GM12878 (cell line): ENCODE measurements around the gene SSBP2.

Experiments
- CBX3 ChIP-seq: fragments of 200-600 bp; sonication (generic); IDR thresholded peaks from 2 replicates; pipeline ENCODE4 v1.6.1; 2016; ENCODE audit warnings: low read depth, borderline replicate concordance
- CBX5 ChIP-seq: sonication (generic); IDR thresholded peaks from 2 replicates; pipeline ENCODE4 v1.6.1; 2016; ENCODE audit warnings: low read depth, moderate library complexity, mild to moderate bottlenecking, inconsistent platforms
- CEBPB ChIP-seq, 2 experiments: fragments of 150-350 bp in 1 of 2; IDR thresholded peaks; 2 replicates each; pipeline ENCODE4 v1.6.1; 2012 to 2014; ENCODE audit warnings: low read depth in 2 of 2, low read length in 2 of 2, borderline replicate concordance in 1 of 2, inconsistent platforms in 1 of 2
- CTCF ChIP-seq, 3 experiments: IDR thresholded peaks in 2 of 3; conservative IDR thresholded peaks in 1 of 3; 2 replicates each; pipeline ENCODE4 v1.5.1; 2011; ENCODE audit warnings: low read depth in 3 of 3, low read length in 3 of 3, mild to moderate bottlenecking in 3 of 3, control low read depth in 2 of 3, moderate library complexity in 2 of 3, inconsistent platforms in 1 of 3, mixed read lengths in 1 of 3; ENCODE audit not compliant: control insufficient read depth in 2 of 3, insufficient read depth in 1 of 3; ENCODE audit errors: extremely low read depth in 1 of 3
- NR2C2 ChIP-seq: IDR thresholded peaks from 2 replicates; pipeline ENCODE4 v1.6.1; 2011; ENCODE audit warnings: borderline replicate concordance, low read depth; ENCODE audit not compliant: control insufficient read depth, insufficient read length
- POLR2A ChIP-seq: IDR thresholded peaks from 2 replicates; pipeline ENCODE4 v1.6.1; 2011; ENCODE audit warnings: low read depth, mild to moderate bottlenecking, low read length
- RAD21 ChIP-seq: IDR thresholded peaks from 2 replicates; pipeline ENCODE4 v1.6.1; 2011; ENCODE audit warnings: mild to moderate bottlenecking, low read depth, low read length, moderate library complexity; ENCODE audit not compliant: insufficient read depth
- SREBF1 ChIP-seq: IDR thresholded peaks from 2 replicates; pipeline ENCODE4 v1.6.1; 2012; ENCODE audit warnings: mild to moderate bottlenecking, low read length
- SUZ12 ChIP-seq: fragments of 200-600 bp; sonication (generic); IDR thresholded peaks from one replicate; pipeline ENCODE4 v1.6.1; 2018; ENCODE audit warnings: antibody characterized with exemption, mild to moderate bottlenecking; ENCODE audit not compliant: unreplicated experiment
- YY1 ChIP-seq: IDR thresholded peaks from 2 replicates; pipeline ENCODE4 v1.6.1; 2011; ENCODE audit warnings: low read depth, mild to moderate bottlenecking, low read length
- TF ChIP-seq, protein P1 (sequence below): IDR thresholded peaks from 2 replicates; pipeline ENCODE4 v1.6.1; 2011; ENCODE audit warnings: low read depth, mild to moderate bottlenecking, low read length, moderate library complexity, borderline replicate concordance; ENCODE audit errors: extremely low read depth

DNA sequence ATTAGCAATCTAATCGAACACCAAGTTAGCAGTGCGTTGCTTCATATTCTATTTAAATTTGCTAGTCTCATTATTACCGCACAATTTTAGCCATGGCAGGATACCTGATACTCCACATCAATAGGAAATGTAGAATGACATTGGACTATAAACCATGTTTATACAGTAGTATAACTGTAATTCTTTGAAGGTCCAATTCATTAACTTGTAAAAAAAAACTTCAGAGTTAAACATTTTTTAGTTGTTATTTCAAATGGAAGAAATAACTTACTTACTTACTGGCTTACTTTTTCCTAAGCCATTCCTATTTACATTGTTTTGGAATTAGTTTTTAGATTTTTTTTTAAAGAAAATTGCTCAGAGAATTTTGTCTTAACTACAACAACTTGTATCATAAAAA is 321.5 kb downstream of the SSBP2 start:
- TF ChIP-seq CTCF (IDR thresholded peaks at IDR 0.05 in 2 of 3, conservative IDR thresholded peaks at IDR 0.05 in 1 of 3; ENCODE audit: control insufficient read depth in 2 of 3, extremely low read depth in 1 of 3, insufficient read depth in 1 of 3, low read depth in 3 of 3, low read length in 3 of 3), result no peak
- no peak for TF ChIP-seq NR2C2
- TF ChIP-seq, protein P1, sequence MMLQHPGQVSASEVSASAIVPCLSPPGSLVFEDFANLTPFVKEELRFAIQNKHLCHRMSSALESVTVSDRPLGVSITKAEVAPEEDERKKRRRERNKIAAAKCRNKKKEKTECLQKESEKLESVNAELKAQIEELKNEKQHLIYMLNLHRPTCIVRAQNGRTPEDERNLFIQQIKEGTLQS, result no peak
- TF ChIP-seq CBX3, result no peak
- no peak for TF ChIP-seq YY1
- TF ChIP-seq POLR2A, result no peak
- TF ChIP-seq RAD21, result no peak
- TF ChIP-seq SREBF1, result no peak
- TF ChIP-seq SUZ12, result no peak
- TF ChIP-seq CBX5, result no peak
- TF ChIP-seq CEBPB (IDR thresholded peaks at IDR 0.05; ENCODE audit: borderline replicate concordance in 1 of 2, low read depth in 2 of 2, low read length in 2 of 2), result no peak
